K562 (cell line): ENCODE data around the gene ACSS1. TPM values are rescaled to one million over a fixed set of nuclear protein-coding genes. Genes with fewer than 3 reads are reported as not detected.

Source experiments
- ATAC-seq: fragments of 200-7000 bp; cut with Tn5 transposase; 3 replicates; pipeline ENCODE4 v1.9.1; 2020; ENCODE audit warnings: moderate library complexity
- BruUV-seq: library from RNA; stranded (reverse); fragments of 400-500 nt; replicated peaks from 2 replicates; lab custom pipeline; 2021; lab: Mats Ljungman, UMichigan
- CTCF ChIA-PET: fragments of 300-600 bp; formaldehyde crosslinking; extraction: SDS; loops from one replicate; lab custom pipeline; 2021; ENCODE audit warnings: low intra/inter-chr PET ratio; lab: Yijun Ruan, JAX
- POLR2A ChIA-PET: fragments of 300-600, 350-650 bp; sonication (Branson Sonifier 250); formaldehyde crosslinking; extraction: SDS; loops from one replicate; lab custom pipeline; 2021; ENCODE audit warnings: antibody characterized with exemption, inconsistent platforms; lab: Yijun Ruan, JAX
- DNase-seq, 4 experiments: peaks; one replicate each; pipeline versions ENCODE4 v3.0.0 to v3.0.0-alpha.2; 2011 to 2018; ENCODE audit warnings: low spot score in 3 of 4, mixed read lengths in 3 of 4; ENCODE audit errors: extremely low read depth in 1 of 4
- FAIRE-seq: peaks from 2 replicates; lab custom pipeline; 2011; peaks lifted over from hg19 to GRCh38; lab: Jason Lieb, UNC
- H2AFZ ChIP-seq: 2 replicates; pipeline ENCODE4 v1.6.0; 2011; ENCODE audit warnings: low read depth, low read length, control low read depth, inconsistent platforms
- H3K27ac ChIP-seq: fragments of 200-600 bp; 3 replicates; pipeline ENCODE4 v1.8.0; 2011; ENCODE audit warnings: low read depth, mild to moderate bottlenecking, control low read depth, inconsistent platforms, low read length, moderate library complexity, mixed read lengths; ENCODE audit errors: extremely low read depth
- H3K27me3 ChIP-seq, 2 experiments: fragments of 300-600 bp in 1 of 2; 2 replicates in 1 of 2; 3 replicates in 1 of 2; pipeline versions ENCODE4 v1.6.0 to v1.8.0; 2011; ENCODE audit warnings: inconsistent platforms in 2 of 2, low read length in 2 of 2, mild to moderate bottlenecking in 1 of 2, mixed read lengths in 1 of 2, moderate library complexity in 1 of 2; ENCODE audit not compliant: control insufficient read depth in 2 of 2, insufficient read depth in 2 of 2
- H3K36me3 ChIP-seq: fragments of 300-600 bp; 3 replicates; pipeline ENCODE4 v1.8.0; 2011; ENCODE audit warnings: mild to moderate bottlenecking, low read length, inconsistent platforms; ENCODE audit not compliant: control insufficient read depth, insufficient read depth
- H3K4me1 ChIP-seq, 2 experiments: fragments of 200-600 bp in 1 of 2; replicated peaks in 1 of 2; 2 replicates in 1 of 2; 3 replicates in 1 of 2; pipeline versions ENCODE4 v1.5.1 to v1.8.0; 2011; ENCODE audit warnings: inconsistent platforms in 2 of 2, low read length in 2 of 2, mild to moderate bottlenecking in 1 of 2, mixed read lengths in 1 of 2, moderate library complexity in 1 of 2; ENCODE audit not compliant: control insufficient read depth in 2 of 2, insufficient read depth in 2 of 2
- H3K4me2 ChIP-seq: 2 replicates; pipeline ENCODE4 v1.6.1; 2011; ENCODE audit warnings: low read length, control low read depth, inconsistent platforms, mixed read lengths; ENCODE audit not compliant: insufficient read depth
- H3K4me3 ChIP-seq: fragments of 200-600 bp; sonication (generic), shearing (Covaris generic); 2 replicates; pipeline ENCODE4 v1.5.1; 2016; ENCODE audit warnings: control low read depth, inconsistent platforms
- H3K79me2 ChIP-seq: fragments of 200-600 bp; 3 replicates; pipeline ENCODE4 v1.8.0; 2011; ENCODE audit warnings: low read length, inconsistent platforms; ENCODE audit not compliant: control insufficient read depth, insufficient read depth
- H3K9ac ChIP-seq, 2 experiments: 2 replicates each; pipeline versions ENCODE4 v1.6.0 to v1.6.1; 2011; ENCODE audit warnings: low read depth in 2 of 2, low read length in 2 of 2, control low read depth in 1 of 2, inconsistent platforms in 1 of 2, mild to moderate bottlenecking in 1 of 2, mixed read lengths in 1 of 2; ENCODE audit not compliant: insufficient read depth in 1 of 2
- H3K9me1 ChIP-seq: one replicate; pipeline ENCODE4 v1.6.0; 2011; ENCODE audit warnings: inconsistent platforms, mild to moderate bottlenecking, low read length, moderate library complexity; ENCODE audit not compliant: control insufficient read depth, insufficient read depth
- H3K9me3 ChIP-seq: replicated peaks from 2 replicates; pipeline ENCODE4 v1.5.1; 2011; ENCODE audit warnings: low read depth, low read length, inconsistent platforms; ENCODE audit not compliant: control insufficient read depth, insufficient read depth
- H4K20me1 ChIP-seq: replicated peaks from 2 replicates; pipeline ENCODE4 v1.6.1; 2011; ENCODE audit warnings: low read length, inconsistent platforms, mixed read lengths; ENCODE audit not compliant: control insufficient read depth, insufficient read depth
- BRF1 ChIP-seq: IDR thresholded peaks from 3 replicates; pipeline ENCODE4 v1.6.1; 2011; ENCODE audit warnings: borderline replicate concordance, mild to moderate bottlenecking; ENCODE audit not compliant: insufficient read length; ENCODE audit errors: extremely low read depth
- POLR2AphosphoS2 ChIP-seq: IDR thresholded peaks from 2 replicates; pipeline ENCODE4 v1.6.1; 2012; ENCODE audit warnings: low read length, improper control_type of control experiment
- SAP30 ChIP-seq: fragments of 200-600 bp; sonication (generic); IDR thresholded peaks from 2 replicates; pipeline ENCODE4 v1.6.1; 2012; ENCODE audit warnings: borderline replicate concordance, low read depth, mild to moderate bottlenecking, moderate library complexity, low read length, control low read depth, inconsistent platforms; ENCODE audit not compliant: insufficient read depth, poor library complexity, severe bottlenecking
- SNAPC5 ChIP-seq: fragments of 250-450 bp; sonication (Bioruptor Pico); IDR thresholded peaks from 2 replicates; pipeline ENCODE4 v1.8.0; 2021; ENCODE audit warnings: moderate library complexity, mild to moderate bottlenecking, inconsistent platforms
- SREBF2 ChIP-seq: sonication (generic); formaldehyde crosslinking; IDR thresholded peaks from 2 replicates; pipeline ENCODE4 v1.4.0; 2020; ENCODE audit warnings: mild to moderate bottlenecking, missing genetic modification reagents
- TSC22D4 ChIP-seq: fragments of 450-650 bp; IDR thresholded peaks from 2 replicates; pipeline ENCODE4 v1.6.1; 2016; ENCODE audit warnings: missing genetic modification characterization, missing biosample characterization, control low read depth
- ZBTB1 ChIP-seq: sonication (generic); formaldehyde crosslinking; IDR thresholded peaks from 2 replicates; pipeline ENCODE4 v1.8.1; 2023; ENCODE audit warnings: missing genetic modification reagents, low read depth, mild to moderate bottlenecking, borderline replicate concordance
- ZHX1 ChIP-seq: fragments of 150-350 bp; conservative IDR thresholded peaks from 2 replicates; pipeline ENCODE4 v1.6.1; 2014; ENCODE audit warnings: low read length
- ZNF121 ChIP-seq: sonication (generic); formaldehyde crosslinking; conservative IDR thresholded peaks from 2 replicates; pipeline ENCODE4 v1.8.0; 2022; ENCODE audit warnings: missing genetic modification reagents
- ZNF3 ChIP-seq: fragments of 250-450 bp; sonication (Bioruptor Pico); IDR thresholded peaks from 2 replicates; pipeline ENCODE4 v1.5.0; 2021; ENCODE audit warnings: mild to moderate bottlenecking, moderate library complexity
- WGBS: fragments of 100-300 bp; shearing (Covaris generic); methylation state at CpG from one replicate; pipeline ENCODE4 v1.1.6; 2016; ENCODE audit warnings: low coverage, mixed read lengths; ENCODE audit not compliant: insufficient coverage; ENCODE audit errors: missing lambda C conversion rate; 5-methylcytosine and 5-hydroxymethylcytosine counted together
- in situ Hi-C: fragments of 300-500 bp; cut with MboI; formaldehyde crosslinking; loops from 4 replicates; pipeline ENCODE4 v1.15.0; 2018; ENCODE audit warnings: inconsistent platforms, mixed read lengths
- intact Hi-C: fragments of 100-400 bp; cut with micrococcal nuclease; formaldehyde crosslinking; loops from 2 replicates; pipeline ENCODE4 v1.14.2; 2022
- polyA plus RNA-seq, 8 experiments: library from polyadenylated mRNA; depleted of rRNA in 4 of 8; stranded (reverse) in 5 of 8; unstranded in 3 of 8; fragments of >200 nt; fragmentation: Nextera tagmentation in 2 of 8; fragmentation: Illumina TruSeq in 1 of 8; extraction: Ambion mirVana in 2 of 8; extraction: Trizol in 1 of 8; gene quantifications; 2 replicates each; pipeline versions ENCODE4 v1.2.1 to v1.2.3, GENCODE V29; 2011 to 2014; ENCODE audit warnings: inconsistent platforms in 1 of 8, missing spikeins in 1 of 8
- total RNA-seq, 7 experiments: library from RNA; depleted of rRNA in 6 of 7; stranded (reverse); fragments of >200 nt in 6 of 7; fragmentation: Illumina TruSeq in 2 of 7; extraction: Trizol in 2 of 7; gene quantifications; 2 replicates each; pipeline versions ENCODE4 v1.2.1 to v1.2.3, GENCODE V29; 2011 to 2021; ENCODE audit warnings: low replicate concordance in 1 of 7

Gene ACSS1
- total and polyA plus RNA-seq, 9 of the 15 experiments (the other 6 are each of a cell fraction or from before 2014, with no cell fraction given) = 0.07 to 2.1 (median 0.27) TPM; not detected in 3

- 10% methylated on average over 18 of the region's 24 CpGs for WGBS
- no peak for FAIRE-seq
- peaks cover 7 to 24% of the 10 kb centered on the region in 2 experiments; a peak in 4 of 5 replicates for H3K4me1 ChIP-seq
- ATAC-seq = no peak
- POLR2A ChIA-PET = no interaction called here
- no peak overlapping the region for H2AFZ ChIP-seq
- no peak for TF ChIP-seq SREBF2 (CRISPR knock-in tag)
- no peak for TF ChIP-seq ZHX1
- no peak for TF ChIP-seq ZNF121 (CRISPR knock-in tag)
- no peak for TF ChIP-seq ZBTB1
- no peak for TF ChIP-seq ZNF3 (CRISPR knock-in tag)
- TF ChIP-seq POLR2AphosphoS2 = no peak
- no peak for TF ChIP-seq SNAPC5 (CRISPR knock-in tag)
- TF ChIP-seq SAP30 = no peak
- no peak for TF ChIP-seq BRF1
- no peak for TF ChIP-seq TSC22D4 (tag)
- no peaks in the 10 kb centered on the region; the same call in 1 of the 2 replicates for H4K20me1 ChIP-seq
- in situ Hi-C loops = no loop called here
- CTCF ChIA-PET = no interaction called here
- H3K27ac ChIP-seq = no peak overlapping the region
- H3K36me3 ChIP-seq = no peaks in the 10 kb centered on the region
- intact Hi-C loops = no loop called here
- DNase-seq = no peak
- no peaks in the 10 kb centered on the region for H3K9me1 ChIP-seq
- H3K9ac ChIP-seq = no peak overlapping the region
- H3K9me3 ChIP-seq = no peaks in the 10 kb centered on the region
- no peaks in the 10 kb centered on the region for H3K79me2 ChIP-seq
- H3K4me3 ChIP-seq = no peak overlapping the region
- BruUV-seq = no TSS peak
- H3K4me2 ChIP-seq = no peak overlapping the region
- peaks cover 0 to 33% of the 10 kb centered on the region in 2 experiments; a peak in 3 of 5 replicates for H3K27me3 ChIP-seq
Measured at GRCh38 chr20:25056690-25057233, 1.2 kb downstream of the ACSS1 start.
